Activated CD8-positive, alpha-beta memory T cell treated with anti-CD3 and anti-CD28 coated beads, Interleukin-2, amount 50 U/mL, for 48 hours (primary cell): ENCODE results near the gene URB2.
A peak's percentile ranks its signal among the peaks of the same experiment; 100 is the strongest.
"Not testable (repeated sequence)": the region's sequence is repeated elsewhere in the genome, so short reads cannot be mapped to it uniquely, and the experiment has no call there.

Experiments
- DNase-seq: peaks from one replicate; pipeline ENCODE4 v3.0.0-alpha.2; 2020

URB2 gene

GRCh38 chr1:229625915-229626831 lies at the start of gene URB2, which contains the start of gene TAF5L:
URB2 (plus strand) TSS chr1:229626247; CDS start chr1:229627634, 1,387 bp downstream.
TAF5L (minus strand) TSS chr1:229626122; CDS start chr1:229614482, 11,640 bp downstream.
- peak; percentile 92 for DNase-seq

- DNase-seq = no peak
Observed at GRCh38 chr1:229578168-229579058, 47.6 kb upstream of the URB2 start.

DNA sequence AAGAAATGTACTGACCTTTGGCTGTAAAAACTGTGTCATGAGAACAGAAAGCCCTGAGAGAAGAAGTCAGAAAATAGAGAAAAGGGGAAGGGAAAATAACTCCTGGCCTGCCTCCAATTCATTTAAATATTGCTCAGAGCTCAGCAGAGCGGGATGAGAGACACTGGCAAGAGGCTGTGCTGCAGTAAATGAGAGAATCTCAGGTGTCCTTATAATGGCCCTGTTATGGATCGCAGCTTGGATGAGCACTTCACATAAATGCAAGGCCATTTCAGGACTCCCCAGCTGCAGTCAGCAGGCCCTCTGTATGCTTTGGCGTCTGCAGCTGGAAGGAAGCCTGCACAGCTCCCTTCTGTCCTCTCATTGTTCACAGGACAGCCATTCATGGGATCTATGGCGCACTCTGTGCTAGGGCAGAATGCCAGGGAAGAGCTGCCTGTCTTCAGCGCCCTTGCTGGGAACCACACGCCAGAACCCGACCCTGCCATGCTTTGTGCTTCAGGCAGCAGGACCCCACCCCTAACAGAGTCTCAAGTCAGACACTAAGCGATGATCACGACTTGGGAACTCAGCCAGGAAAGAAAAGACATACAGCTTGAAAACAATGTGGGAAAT lies 46.9 kb upstream of the URB2 start:
- DNase-seq = no peak

- no peak for DNase-seq
Observed at GRCh38 chr1:229581485-229581884, 44.6 kb upstream of the URB2 start.

DNA sequence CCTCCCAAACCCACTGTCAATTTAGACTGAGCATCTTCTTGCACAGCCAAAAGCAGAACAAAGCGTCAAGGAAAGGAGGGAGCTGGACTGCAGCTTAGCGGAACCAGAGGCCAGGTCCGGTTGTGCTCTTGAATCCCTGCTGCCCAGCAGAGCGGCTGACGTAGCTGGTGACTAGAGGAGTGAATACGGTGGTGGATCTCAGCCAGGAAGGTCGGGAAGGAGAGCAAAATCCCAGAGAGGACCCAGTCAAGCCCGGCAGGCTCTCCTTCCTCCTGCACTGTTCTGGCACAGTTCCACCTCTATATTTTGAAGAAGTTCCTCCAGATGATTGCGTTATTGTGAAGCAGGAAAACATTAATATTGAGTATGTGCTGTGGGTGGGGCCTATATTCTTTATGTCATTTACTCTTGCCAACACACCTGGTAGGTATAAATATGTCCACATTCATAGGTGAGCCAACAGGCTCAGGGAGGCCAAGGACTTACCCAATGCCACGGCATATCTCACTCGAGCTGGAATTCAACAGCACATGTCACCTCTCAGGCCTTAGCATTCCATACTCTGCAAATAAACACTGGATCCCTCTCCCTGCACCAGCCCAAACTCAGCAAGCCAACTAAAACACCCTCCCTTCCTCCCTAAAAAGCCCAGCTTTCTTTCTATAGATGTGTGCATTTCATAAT lies 43.9 kb upstream of the URB2 start:
- no peak for DNase-seq

DNA sequence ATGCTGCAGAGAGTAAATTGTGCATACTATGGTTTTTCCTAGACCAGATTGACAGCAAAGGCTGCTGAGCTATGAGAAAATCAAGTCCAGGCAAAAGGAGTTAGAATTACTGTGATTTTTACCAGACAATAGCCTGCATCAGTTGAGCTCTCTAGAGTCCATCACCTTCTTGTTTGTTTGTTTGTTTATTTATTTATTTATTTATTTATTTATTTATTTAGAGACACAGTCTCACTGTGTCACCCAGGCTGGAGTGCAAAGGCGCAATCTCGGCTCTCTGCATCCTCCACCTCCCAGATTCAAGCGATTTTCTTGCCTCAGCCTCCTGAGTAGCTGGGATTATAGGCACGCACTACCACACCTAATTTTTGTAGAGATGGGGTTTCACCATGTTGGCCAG lies 43.3 kb upstream of the URB2 start:
- no peak for DNase-seq

DNA sequence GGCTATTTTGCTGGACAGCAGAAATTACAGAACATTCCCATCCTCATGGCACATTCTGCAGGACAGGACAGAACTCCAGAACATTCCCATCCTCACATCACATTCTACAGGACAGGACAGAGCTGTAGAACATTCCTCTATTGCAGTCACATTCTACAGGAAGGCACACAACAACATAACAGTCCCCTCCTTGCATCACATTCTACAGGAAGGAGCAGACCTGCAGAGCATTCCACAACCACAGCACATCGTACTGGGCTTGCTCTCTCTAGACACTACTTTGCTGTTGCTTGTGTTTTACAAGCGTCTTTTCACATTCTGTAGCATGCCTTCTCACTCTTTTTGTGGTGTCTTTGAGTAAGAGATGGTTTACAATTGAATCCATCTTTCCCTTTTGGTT lies 40.7 kb upstream of the URB2 start:
- DNase-seq = no peak

DNA sequence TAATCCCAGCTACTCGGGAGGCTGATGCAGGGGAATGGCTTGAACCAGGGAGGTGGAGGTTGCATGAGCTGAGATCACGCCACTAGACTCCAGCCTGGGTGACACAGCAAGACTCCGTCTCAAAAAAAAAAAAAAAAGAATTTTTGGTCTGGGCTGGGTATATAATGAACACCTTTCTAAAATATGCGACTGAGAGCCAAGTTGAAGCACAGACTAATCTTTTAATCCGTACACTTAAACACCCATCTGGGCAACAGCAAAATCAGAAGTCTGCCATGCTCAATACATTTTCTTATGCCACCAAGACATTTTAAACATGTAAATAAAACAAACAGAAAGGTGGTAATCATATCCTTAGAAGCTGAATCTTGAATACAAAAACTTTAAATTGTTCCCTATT lies 35.9 kb upstream of the URB2 start:
- no peak for DNase-seq

DNA sequence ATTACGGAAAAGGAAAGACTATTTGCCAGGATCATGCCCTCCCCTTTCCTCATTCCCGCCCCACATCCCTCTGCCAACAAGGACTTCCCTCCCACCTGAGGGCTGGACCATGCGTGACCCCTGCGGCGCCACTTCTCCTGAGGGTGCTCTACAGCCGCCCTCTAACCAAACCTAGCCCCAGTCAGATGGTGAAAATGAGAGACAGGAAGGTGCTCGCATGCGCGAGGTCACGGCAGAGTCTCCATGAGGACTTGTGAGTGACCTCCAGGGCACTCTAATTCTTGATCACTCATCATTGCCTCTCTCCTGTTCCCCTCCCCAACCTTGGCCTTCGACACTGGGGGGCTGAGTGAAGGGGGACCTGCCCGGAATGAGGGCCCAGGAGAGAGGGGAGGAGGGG lies 32.2 kb upstream of the URB2 start:
- DNase-seq = no peak

GRCh38 chr1:229594227-229595008 lies 31.6 kb upstream of the URB2 start:
- DNase-seq = no peak

DNA sequence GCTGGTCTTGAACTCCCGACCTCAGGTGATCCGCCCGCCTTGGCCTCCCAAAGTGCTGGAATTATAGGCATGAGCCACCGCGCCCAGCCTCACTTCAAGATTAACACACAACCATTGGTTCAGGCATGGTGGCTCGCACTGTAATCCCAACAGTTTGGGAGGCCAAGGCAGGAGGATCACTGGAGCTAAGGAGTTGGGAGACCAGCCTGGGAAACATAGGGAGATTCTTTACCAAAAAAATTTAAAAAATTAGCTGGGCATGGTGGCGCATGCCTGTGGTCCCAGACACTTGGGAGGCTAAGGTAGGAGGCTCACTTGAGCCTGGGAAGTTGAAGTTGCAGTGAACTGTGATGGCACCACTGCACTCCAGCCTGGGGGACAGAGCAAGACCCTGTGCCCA lies 30.2 kb upstream of the URB2 start:
- not testable (repeated sequence) for DNase-seq

GRCh38 chr1:229596925-229597699 lies 28.9 kb upstream of the URB2 start:
- DNase-seq = no peak

DNA sequence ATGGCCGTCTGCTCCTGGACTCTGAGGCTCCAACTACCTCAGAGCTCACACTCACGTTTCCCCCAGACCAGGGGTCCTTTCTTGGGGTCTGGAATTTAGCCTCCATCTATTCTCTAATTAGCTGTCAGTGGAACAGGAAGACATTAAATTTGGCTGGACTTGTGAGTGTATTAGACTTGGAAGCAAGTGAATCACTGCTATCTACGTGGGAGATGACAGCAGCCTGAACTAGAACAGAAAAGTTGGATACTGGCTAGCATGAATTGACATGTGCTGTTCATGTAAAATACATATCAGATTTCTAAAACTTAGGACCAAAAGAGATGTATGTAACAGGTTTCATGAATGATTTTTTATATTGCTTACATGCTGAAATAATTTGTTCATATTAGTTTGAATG lies 28.2 kb upstream of the URB2 start:
- DNase-seq = no peak

DNA sequence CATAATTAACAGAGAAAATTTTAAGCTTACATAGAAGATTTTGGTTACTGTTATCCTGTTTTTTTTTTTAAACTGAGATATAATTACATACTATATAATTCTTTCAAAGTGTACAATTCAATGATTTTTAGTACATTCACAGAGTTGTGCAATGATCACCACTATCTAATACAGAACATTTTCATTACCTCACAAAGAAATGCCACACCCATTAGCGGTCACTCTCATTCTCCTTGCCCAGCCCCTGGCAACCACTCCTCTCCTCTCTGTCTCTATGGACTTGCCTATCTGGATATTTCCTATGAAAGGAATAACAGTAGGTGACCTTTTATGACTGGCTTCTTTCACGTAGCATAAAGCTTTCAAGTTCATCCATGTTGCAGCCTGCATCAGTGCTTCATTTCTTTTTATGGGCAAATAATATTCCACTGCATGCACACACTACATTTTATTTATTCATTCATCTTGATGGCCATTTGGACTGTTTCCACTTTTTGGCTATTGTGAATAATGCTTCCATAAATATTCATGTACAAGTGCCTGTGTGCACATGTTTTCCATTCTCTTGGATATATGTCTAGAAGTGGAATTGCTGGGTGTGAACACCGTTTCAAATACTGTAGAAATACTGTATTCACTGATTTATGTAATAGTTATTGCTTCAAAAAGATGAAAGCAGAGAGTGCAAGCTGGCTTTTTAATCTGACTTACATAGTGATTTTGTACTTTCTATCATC lies 26.7 kb upstream of the URB2 start:
- no peak for DNase-seq

DNA sequence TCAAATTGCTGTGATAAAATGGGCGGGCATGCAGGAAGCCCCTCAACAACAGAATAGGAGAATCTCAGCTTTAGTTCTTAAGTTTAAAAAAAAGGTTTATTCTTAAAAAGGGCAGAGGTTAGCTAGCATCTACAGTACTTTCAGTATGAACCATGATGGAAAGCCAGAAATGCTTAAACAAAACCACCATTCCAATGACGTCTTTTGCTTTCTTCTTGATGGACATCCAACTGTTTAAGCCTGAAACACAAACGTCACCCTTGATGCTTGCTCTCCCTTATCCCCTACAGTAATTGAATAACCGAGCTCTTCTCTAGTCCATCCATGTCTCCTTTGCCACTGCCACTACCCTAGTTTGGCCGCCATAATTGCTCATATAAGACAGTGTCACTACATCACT lies 25.8 kb upstream of the URB2 start:
- DNase-seq = no peak

DNA sequence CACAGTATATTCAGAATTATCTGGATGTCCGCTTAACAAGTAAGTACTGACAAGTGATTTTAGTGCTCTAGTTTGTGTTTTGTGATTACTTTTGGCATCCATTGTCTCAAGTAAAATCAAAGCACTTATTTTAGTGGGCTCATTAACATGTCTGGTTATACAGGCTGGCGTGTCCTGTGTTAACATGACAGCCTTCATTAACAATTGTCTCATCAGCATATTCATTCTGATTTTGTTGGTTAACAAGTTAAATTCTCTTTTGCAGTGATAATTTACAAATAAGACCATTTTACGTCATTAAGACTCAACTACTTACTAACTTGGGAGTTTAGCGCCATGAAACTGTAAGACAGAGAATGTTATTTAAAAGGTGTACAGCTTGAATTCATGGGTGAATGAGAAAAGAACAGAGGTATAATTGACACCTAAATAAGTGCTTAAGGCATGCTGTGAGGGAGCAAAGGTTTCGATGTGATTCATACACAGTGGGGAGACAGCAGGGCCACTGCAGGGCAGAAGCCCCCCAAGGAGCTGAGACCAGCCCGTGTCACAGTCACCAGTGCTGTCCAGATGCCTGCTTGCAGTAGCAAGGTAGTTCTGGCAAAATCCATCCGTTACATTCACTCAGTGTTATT lies 22.6 kb upstream of the URB2 start:
- DNase-seq = no peak

DNA sequence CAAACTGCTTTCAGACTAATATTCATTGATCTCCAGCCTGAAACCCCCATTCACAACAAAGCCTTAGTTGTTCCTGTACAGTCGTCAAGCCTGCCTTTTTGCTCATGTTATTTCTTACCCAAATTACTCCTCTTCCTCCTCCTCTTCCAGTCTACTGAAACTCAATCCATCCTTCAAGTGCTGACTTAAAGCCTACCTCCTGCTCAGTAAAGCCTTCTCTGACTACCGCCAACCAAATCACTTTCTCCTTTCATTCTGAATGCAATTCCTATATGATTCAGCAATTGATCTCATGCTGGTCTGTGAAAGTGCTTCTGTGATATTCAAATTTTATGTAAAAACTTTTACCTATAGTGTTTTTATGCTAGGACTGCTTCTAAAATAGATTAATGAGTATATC lies 18.7 kb upstream of the URB2 start:
- no peak for DNase-seq

- DNase-seq = no peak
Observed at GRCh38 chr1:229608590-229608989, 17.5 kb upstream of the URB2 start.

- no peak for DNase-seq
Observed at GRCh38 chr1:229613938-229614337, 12.1 kb upstream of the URB2 start.

DNA sequence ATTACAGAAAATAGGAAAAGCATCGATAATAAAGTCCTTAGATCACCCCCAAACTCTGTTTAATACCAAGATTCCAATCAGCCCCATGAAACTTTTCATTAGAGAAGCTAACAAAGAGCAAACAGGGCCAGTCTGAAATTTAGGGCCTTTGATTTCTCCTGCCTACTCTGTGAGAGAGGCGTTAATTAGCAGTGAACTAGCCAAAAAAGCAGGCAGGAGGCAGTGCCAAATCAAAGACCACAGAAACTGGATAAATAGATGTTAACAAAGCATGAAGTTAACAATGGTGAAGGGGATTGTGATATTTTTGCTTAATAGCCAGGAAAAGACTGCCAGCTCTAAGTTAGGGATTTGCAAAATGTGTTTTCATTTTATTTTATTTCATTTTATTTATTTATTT lies 11.3 kb upstream of the URB2 start:
- no peak for DNase-seq
